K562 (cell line): ENCODE results near the gene CCPG1. TPM values are rescaled to one million over a fixed set of nuclear protein-coding genes. Genes with fewer than 3 reads are reported as not detected.

Experiments
- AFF1 ChIP-seq, 2 experiments: fragments of 450-650 bp; IDR thresholded peaks; 2 replicates each; pipeline ENCODE4 v1.6.1; 2018; ENCODE audit warnings: mild to moderate bottlenecking in 2 of 2, low read depth in 1 of 2; ENCODE audit not compliant: partially characterized antibody in 2 of 2
- ATF7 ChIP-seq: fragments of 450-650 bp; IDR thresholded peaks from 2 replicates; pipeline ENCODE4 v1.7.1; 2014; ENCODE audit warnings: mild to moderate bottlenecking, moderate library complexity
- CCNT2 ChIP-seq: IDR thresholded peaks from 2 replicates; pipeline ENCODE4 v1.6.1; 2011; ENCODE audit warnings: borderline replicate concordance, low read depth, mild to moderate bottlenecking, moderate library complexity, mixed read lengths, low read length; ENCODE audit not compliant: insufficient read length; ENCODE audit errors: extremely low read depth
- ELF4 ChIP-seq: fragments of 450-650 bp; formaldehyde crosslinking; IDR thresholded peaks from 2 replicates; pipeline ENCODE4 v1.4.0; 2022; ENCODE audit warnings: missing genetic modification characterization
- ESRRA ChIP-seq: fragments of 450-650 bp; IDR thresholded peaks from 2 replicates; pipeline ENCODE4 v1.6.1; 2014; ENCODE audit warnings: low read depth, mild to moderate bottlenecking, moderate library complexity, borderline replicate concordance
- ETV1 ChIP-seq: fragments of 450-650 bp; conservative IDR thresholded peaks from 2 replicates; pipeline ENCODE4 v1.6.1; 2016; ENCODE audit warnings: missing genetic modification characterization, control low read depth, low read depth, missing compliant biosample characterization
- GTF2F1 ChIP-seq: IDR thresholded peaks from 2 replicates; pipeline ENCODE4 v1.6.1; 2011; ENCODE audit warnings: low read depth, low read length, improper control_type of control experiment
- MAFK ChIP-seq: IDR thresholded peaks from 2 replicates; pipeline ENCODE4 v1.6.1; 2011; ENCODE audit warnings: low read length, improper control_type of control experiment
- SMARCC2 ChIP-seq: fragments of 450-650 bp; IDR thresholded peaks from 2 replicates; pipeline ENCODE4 v1.6.1; 2017; ENCODE audit warnings: antibody characterized with exemption, moderate library complexity, mild to moderate bottlenecking, low read depth
- SREBF1 ChIP-seq: fragments of 150-350 bp; IDR thresholded peaks from 2 replicates; pipeline ENCODE4 v1.6.1; 2014; ENCODE audit warnings: antibody characterized with exemption, low read depth, low read length, borderline replicate concordance
- polyA plus RNA-seq, 8 experiments: library from polyadenylated mRNA; depleted of rRNA in 4 of 8; stranded (reverse) in 5 of 8; unstranded in 3 of 8; fragments of >200 nt; fragmentation: Nextera tagmentation in 2 of 8; fragmentation: Illumina TruSeq in 1 of 8; extraction: Ambion mirVana in 2 of 8; extraction: Trizol in 1 of 8; gene quantifications; 2 replicates each; pipeline versions ENCODE4 v1.2.1 to v1.2.3, GENCODE V29; 2011 to 2014; ENCODE audit warnings: inconsistent platforms in 1 of 8, missing spikeins in 1 of 8
- total RNA-seq, 7 experiments: library from RNA; depleted of rRNA in 6 of 7; stranded (reverse); fragments of >200 nt in 6 of 7; fragmentation: Illumina TruSeq in 2 of 7; extraction: Trizol in 2 of 7; gene quantifications; 2 replicates each; pipeline versions ENCODE4 v1.2.1 to v1.2.3, GENCODE V29; 2011 to 2021; ENCODE audit warnings: low replicate concordance in 1 of 7
- TF ChIP-seq, protein P1 (sequence below): fragments of 450-650 bp; IDR thresholded peaks from 2 replicates; pipeline ENCODE4 v1.6.1; 2016; ENCODE audit warnings: low read depth

The CCPG1 gene
- total and polyA plus RNA-seq, 9 of the 15 experiments (the other 6 are each of a cell fraction or from before 2014, with no cell fraction given): 33.0 to 54.9 (median 41.1) TPM

- peak in 1 of 2 experiments; percentile 69 for TF ChIP-seq AFF1 (IDR thresholded peaks at IDR 0.05; ENCODE audit: low read depth in 1 of 2, partially characterized antibody in 2 of 2)
- TF ChIP-seq CCNT2: no peak
- peak; percentile 80; the same call in 1 of the 2 replicates for TF ChIP-seq ESRRA
- peak; percentile 77; the same call in 1 of the 2 replicates for TF ChIP-seq ATF7
- TF ChIP-seq, protein P1, sequence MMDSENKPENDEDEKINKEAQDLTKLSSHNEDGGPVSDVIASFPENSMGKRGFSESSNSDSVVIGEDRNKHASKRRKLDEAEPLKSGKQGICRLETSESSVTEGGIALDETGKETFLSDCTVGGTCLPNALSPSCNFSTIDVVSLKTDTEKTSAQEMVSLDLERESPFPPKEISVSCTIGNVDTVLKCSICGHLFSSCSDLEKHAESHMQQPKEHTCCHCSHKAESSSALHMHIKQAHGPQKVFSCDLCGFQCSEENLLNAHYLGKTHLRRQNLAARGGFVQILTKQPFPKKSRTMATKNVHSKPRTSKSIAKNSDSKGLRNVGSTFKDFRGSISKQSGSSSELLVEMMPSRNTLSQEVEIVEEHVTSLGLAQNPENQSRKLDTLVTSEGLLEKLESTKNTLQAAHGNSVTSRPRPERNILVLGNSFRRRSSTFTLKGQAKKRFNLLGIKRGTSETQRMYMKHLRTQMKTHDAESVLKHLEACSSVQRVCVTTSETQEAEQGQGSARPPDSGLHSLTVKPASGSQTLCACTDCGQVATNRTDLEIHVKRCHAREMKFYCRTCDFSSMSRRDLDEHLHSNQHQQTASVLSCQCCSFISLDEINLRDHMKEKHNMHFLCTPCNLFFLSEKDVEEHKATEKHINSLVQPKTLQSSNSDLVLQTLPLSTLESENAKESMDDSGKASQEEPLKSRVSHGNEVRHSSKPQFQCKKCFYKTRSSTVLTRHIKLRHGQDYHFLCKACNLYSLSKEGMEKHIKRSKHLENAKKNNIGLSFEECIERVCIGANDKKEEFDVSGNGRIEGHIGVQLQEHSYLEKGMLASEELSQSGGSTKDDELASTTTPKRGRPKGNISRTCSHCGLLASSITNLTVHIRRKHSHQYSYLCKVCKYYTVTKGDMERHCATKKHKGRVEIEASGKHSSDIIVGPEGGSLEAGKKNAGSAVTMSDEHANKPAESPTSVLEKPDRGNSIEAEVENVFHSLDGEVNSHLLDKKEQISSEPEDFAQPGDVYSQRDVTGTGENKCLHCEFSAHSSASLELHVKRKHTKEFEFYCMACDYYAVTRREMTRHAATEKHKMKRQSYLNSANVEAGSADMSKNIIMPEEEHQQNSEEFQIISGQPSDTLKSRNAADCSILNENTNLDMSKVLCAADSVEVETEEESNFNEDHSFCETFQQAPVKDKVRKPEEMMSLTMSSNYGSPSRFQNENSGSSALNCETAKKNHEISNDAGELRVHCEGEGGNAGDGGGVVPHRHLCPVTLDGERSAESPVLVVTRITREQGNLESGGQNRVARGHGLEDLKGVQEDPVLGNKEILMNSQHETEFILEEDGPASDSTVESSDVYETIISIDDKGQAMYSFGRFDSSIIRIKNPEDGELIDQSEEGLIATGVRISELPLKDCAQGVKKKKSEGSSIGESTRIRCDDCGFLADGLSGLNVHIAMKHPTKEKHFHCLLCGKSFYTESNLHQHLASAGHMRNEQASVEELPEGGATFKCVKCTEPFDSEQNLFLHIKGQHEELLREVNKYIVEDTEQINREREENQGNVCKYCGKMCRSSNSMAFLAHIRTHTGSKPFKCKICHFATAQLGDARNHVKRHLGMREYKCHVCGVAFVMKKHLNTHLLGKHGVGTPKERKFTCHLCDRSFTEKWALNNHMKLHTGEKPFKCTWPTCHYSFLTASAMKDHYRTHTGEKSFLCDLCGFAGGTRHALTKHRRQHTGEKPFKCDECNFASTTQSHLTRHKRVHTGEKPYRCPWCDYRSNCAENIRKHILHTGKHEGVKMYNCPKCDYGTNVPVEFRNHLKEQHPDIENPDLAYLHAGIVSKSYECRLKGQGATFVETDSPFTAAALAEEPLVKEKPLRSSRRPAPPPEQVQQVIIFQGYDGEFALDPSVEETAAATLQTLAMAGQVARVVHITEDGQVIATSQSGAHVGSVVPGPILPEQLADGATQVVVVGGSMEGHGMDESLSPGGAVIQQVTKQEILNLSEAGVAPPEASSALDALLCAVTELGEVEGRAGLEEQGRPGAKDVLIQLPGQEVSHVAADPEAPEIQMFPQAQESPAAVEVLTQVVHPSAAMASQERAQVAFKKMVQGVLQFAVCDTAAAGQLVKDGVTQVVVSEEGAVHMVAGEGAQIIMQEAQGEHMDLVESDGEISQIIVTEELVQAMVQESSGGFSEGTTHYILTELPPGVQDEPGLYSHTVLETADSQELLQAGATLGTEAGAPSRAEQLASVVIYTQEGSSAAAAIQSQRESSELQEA: peak; percentile 97
- 0 out of 2 replicates have a peak, but pooled peaks have one; percentile 37 for TF ChIP-seq SREBF1
- 0 out of 2 replicates have a peak, but pooled peaks have one; percentile 17 for TF ChIP-seq SMARCC2
- 0 out of 2 replicates have a peak, but pooled peaks have one; percentile 29 for TF ChIP-seq GTF2F1
- TF ChIP-seq ELF4 (CRISPR knock-in tag): peak; percentile 92
- TF ChIP-seq MAFK: no peak
- peak; percentile 99 for TF ChIP-seq ETV1 (tag)
Observed at GRCh38 chr15:55318588-55319494, 89.3 kb downstream of the CCPG1 start, which contains the start of the genes PIGB and PIGBOS1 (continued).
